ENCODE data around the gene FRMD8.

GRCh38 chr11:65363770-65364169 lies 22.7 kb upstream of the FRMD8 start:
- no peak for TF ChIP-seq CTCF (IDR thresholded peaks at IDR 0.05)
- no peak for TF ChIP-seq POLR2A (IDR thresholded peaks at IDR 0.05)
